Parathyroid adenoma (tissue), 2 donors: Measurements from ENCODE around the gene DNAH10.

Source experiments
- H2AFZ ChIP-seq: fragments of 300-600 bp; sonication (generic); one replicate; pipeline ENCODE4 v1.7.0; 2017; ENCODE audit warnings: antibody characterized with exemption, mild to moderate bottlenecking
- H3K27ac ChIP-seq: fragments of 300-600 bp; sonication (generic); one replicate; pipeline ENCODE4 v1.7.0; 2017
- H3K27me3 ChIP-seq: fragments of 300-600 bp; sonication (generic); one replicate; pipeline ENCODE4 v1.7.0; 2017; ENCODE audit warnings: low read length; ENCODE audit not compliant: control insufficient read depth, insufficient read depth
- H3K36me3 ChIP-seq: fragments of 300-600 bp; sonication (generic); one replicate; pipeline ENCODE4 v1.7.0; 2017; ENCODE audit warnings: low read length; ENCODE audit not compliant: control insufficient read depth, insufficient read depth
- H3K4me1 ChIP-seq: fragments of 300-600 bp; sonication (generic); one replicate; pipeline ENCODE4 v1.7.0; 2017; ENCODE audit warnings: control low read depth
- H3K4me2 ChIP-seq: fragments of 300-600 bp; sonication (generic); one replicate; pipeline ENCODE4 v1.7.0; 2017; ENCODE audit warnings: low read length
- H3K4me3 ChIP-seq: fragments of 300-600 bp; sonication (generic); one replicate; pipeline ENCODE4 v1.7.0; 2017; ENCODE audit warnings: low read depth, low read length
- H3K79me2 ChIP-seq: fragments of 300-600 bp; sonication (generic); one replicate; pipeline ENCODE4 v1.7.0; 2017; ENCODE audit warnings: control low read depth
- H3K9ac ChIP-seq: fragments of 300-600 bp; sonication (generic); one replicate; pipeline ENCODE4 v1.7.0; 2017; ENCODE audit warnings: mild to moderate bottlenecking
- H3K9me3 ChIP-seq: fragments of 300-600 bp; sonication (generic); one replicate; pipeline ENCODE4 v1.7.0; 2017; ENCODE audit warnings: low read length; ENCODE audit not compliant: control insufficient read depth
- CTCF ChIP-seq: fragments of 300-600 bp; sonication (generic); IDR thresholded peaks from one replicate; pipeline ENCODE4 v1.7.0; 2017; ENCODE audit warnings: antibody characterized with exemption, mild to moderate bottlenecking
- donor health status: primary hyperparathyroidism.

The DNAH10 gene

GRCh38 chr12:123721245-123721644 lies 40.9 kb upstream of the DNAH10 start:
- no peak overlapping the region for H3K4me2 ChIP-seq
- no peaks in the 10 kb centered on the region for H3K36me3 ChIP-seq
- no peaks in the 10 kb centered on the region for H3K9me3 ChIP-seq
- H2AFZ ChIP-seq = no peak overlapping the region
- H3K9ac ChIP-seq = no peak overlapping the region
- H3K27ac ChIP-seq = no peak overlapping the region
- H3K4me3 ChIP-seq = no peak overlapping the region
- no peaks in the 10 kb centered on the region for H3K27me3 ChIP-seq
- no peak for TF ChIP-seq CTCF
- H3K4me1 ChIP-seq = no peaks in the 10 kb centered on the region
- no peaks in the 10 kb centered on the region for H3K79me2 ChIP-seq

GRCh38 chr12:123723011-123723410 lies 39.1 kb upstream of the DNAH10 start:
- H3K4me2 ChIP-seq = no peak overlapping the region
- H3K9me3 ChIP-seq = no peaks in the 10 kb centered on the region
- H2AFZ ChIP-seq = no peak overlapping the region
- H3K27ac ChIP-seq = no peak overlapping the region
- H3K4me3 ChIP-seq = no peak overlapping the region
- TF ChIP-seq CTCF = no peak
- H3K36me3 ChIP-seq = no peaks in the 10 kb centered on the region
- H3K27me3 ChIP-seq = no peaks in the 10 kb centered on the region
- H3K79me2 ChIP-seq = no peaks in the 10 kb centered on the region
- H3K9ac ChIP-seq = no peak overlapping the region
- no peaks in the 10 kb centered on the region for H3K4me1 ChIP-seq

GRCh38 chr12:123723765-123724164 lies 38.3 kb upstream of the DNAH10 start:
- no peaks in the 10 kb centered on the region for H3K36me3 ChIP-seq

GRCh38 chr12:123726244-123726643 lies 35.9 kb upstream of the DNAH10 start:
- H3K27me3 ChIP-seq = no peaks in the 10 kb centered on the region
- no peaks in the 10 kb centered on the region for H3K4me1 ChIP-seq
- no peaks in the 10 kb centered on the region for H3K9me3 ChIP-seq
- no peaks in the 10 kb centered on the region for H3K36me3 ChIP-seq
- H3K9ac ChIP-seq = no peak overlapping the region
- no peak for TF ChIP-seq CTCF
- no peak overlapping the region for H3K4me3 ChIP-seq
- no peak overlapping the region for H2AFZ ChIP-seq
- H3K27ac ChIP-seq = no peak overlapping the region
- H3K79me2 ChIP-seq = no peaks in the 10 kb centered on the region
- no peak overlapping the region for H3K4me2 ChIP-seq

More at GRCh38 chr12:123723765-123724164, 38.3 kb upstream of the DNAH10 start:
- Histone ChIP-seq H3K27me3 (no peaks in the 10 kb centered on the region), H3K4me1 (no peaks in the 10 kb centered on the region), H2AFZ (no peak overlapping the region), H3K27ac (no peak overlapping the region), H3K9me3 (no peaks in the 10 kb centered on the region), H3K4me3 (no peak overlapping the region), H3K79me2 (no peaks in the 10 kb centered on the region), H3K4me2 (no peak overlapping the region), H3K9ac (no peak overlapping the region)
- TF ChIP-seq CTCF = no peak

- TF ChIP-seq CTCF = no peak
- no peaks in the 10 kb centered on the region for H3K27me3 ChIP-seq
- no peaks in the 10 kb centered on the region for H3K4me1 ChIP-seq
- H2AFZ ChIP-seq = no peak overlapping the region
- no peak overlapping the region for H3K4me3 ChIP-seq
- H3K4me2 ChIP-seq = no peak overlapping the region
- H3K79me2 ChIP-seq = no peaks in the 10 kb centered on the region
- H3K9me3 ChIP-seq = no peaks in the 10 kb centered on the region
- H3K27ac ChIP-seq = no peak overlapping the region
- no peaks in the 10 kb centered on the region for H3K36me3 ChIP-seq
- H3K9ac ChIP-seq = no peak overlapping the region
Observed at GRCh38 chr12:123726962-123727361, 35.1 kb upstream of the DNAH10 start.
